Muscle of back (tissue), 13 donors: ENCODE measurements around the gene TWNK. TPM values are rescaled to one million over a fixed set of nuclear protein-coding genes. Genes with fewer than 3 reads are reported as not detected.

Experiments used
- DNase-seq, 3 donors: peaks; one replicate each; pipeline versions ENCODE4 v3.0.0 to v3.0.0-alpha.2; 2013
- long read RNA-seq, 9 donors: transcript quantifications; one replicate each; lab custom pipeline, GENCODE V29; 2026
- polyA plus RNA-seq, 10 donors: library from polyadenylated mRNA; unstranded; fragments of 120-200 nt; gene quantifications; one replicate each; pipeline ENCODE4 v1.2.1, GENCODE V29; 2013; ENCODE audit not compliant: insufficient read length in 10 of 10

The TWNK gene
- 10 to 100 TPM in 3 of 10 donors, 1 to 10 TPM in 7; 7.1 to 15.4 (median 9.5) TPM for polyA plus RNA-seq
- long read RNA-seq, donor 1, partial matches to known transcripts = 0 of 3 reads
- long read RNA-seq, donor 1, other reads (novel, unspliced or antisense) = 0 of 3 reads
- long read RNA-seq, donor 2, partial matches to known transcripts = 0 of 2 reads
- long read RNA-seq, donor 2, other reads (novel, unspliced or antisense) = 0 of 2 reads
- long read RNA-seq, donor 3 = 0 reads
- long read RNA-seq, donor 4, partial matches to known transcripts = 6 of 8 reads
- long read RNA-seq, donor 4, other reads (novel, unspliced or antisense) = 0 of 8 reads
- long read RNA-seq, donor 5, partial matches to known transcripts = 0 of 3 reads
- long read RNA-seq, donor 5, other reads (novel, unspliced or antisense) = 0 of 3 reads
- long read RNA-seq, donor 6, partial matches to known transcripts = 0 of 1 reads
- long read RNA-seq, donor 6, other reads (novel, unspliced or antisense) = 0 of 1 reads
- long read RNA-seq, donor 7, partial matches to known transcripts = 0 of 1 reads
- long read RNA-seq, donor 7, other reads (novel, unspliced or antisense) = 0 of 1 reads
- long read RNA-seq, donor 8, partial matches to known transcripts = 9 of 11 reads
- long read RNA-seq, donor 8, other reads (novel, unspliced or antisense) = 0 of 11 reads
- long read RNA-seq, donor 9 = 0 reads

DNA sequence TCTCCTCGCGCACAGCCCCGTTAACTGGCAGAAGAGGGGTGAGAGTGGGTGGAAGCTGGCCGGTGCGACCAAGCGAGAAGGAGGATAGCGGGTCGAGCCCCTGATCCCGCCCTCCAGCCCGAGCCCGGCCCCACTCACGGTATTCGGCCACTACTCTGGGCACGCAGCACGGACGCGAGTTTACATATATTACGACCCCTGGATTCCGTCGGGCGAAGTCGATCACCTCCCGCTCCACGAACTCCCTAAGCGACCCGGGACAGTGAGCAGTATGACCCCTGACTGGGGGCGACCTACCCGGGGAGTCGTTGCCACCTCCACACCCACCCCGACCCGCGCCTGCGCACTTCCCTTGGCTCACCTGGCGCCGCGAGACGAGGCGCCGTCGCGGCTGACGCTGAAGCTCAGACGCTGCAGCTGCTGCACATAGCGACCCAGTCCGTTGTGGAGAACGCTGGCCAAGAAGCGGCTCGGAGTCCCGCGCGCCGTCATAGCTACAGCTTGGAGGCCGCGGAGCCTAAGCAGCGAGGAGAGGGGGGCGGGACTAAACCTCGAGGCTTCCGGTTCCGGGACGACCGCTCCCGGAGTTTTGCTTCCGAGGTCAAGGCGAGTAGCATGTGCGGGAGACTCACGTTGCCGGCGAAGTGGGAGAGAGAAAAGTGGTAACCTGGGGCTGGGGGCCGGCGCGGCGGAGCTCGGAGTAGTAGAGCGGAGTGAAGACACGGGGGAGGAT lies at the start of gene TWNK, which contains the start of gene MRPL43:
TWNK (plus strand) TSS at position 592 of the 733 bp plus-strand sequence. CDS start 668 bp downstream, outside the sequence.
MRPL43 (minus strand) TSS at position 546 of the 733 bp plus-strand sequence; CDS start at position 492, 54 bp downstream.
- DNase-seq = peak; percentile 73 to 95 (median 89)

DNA sequence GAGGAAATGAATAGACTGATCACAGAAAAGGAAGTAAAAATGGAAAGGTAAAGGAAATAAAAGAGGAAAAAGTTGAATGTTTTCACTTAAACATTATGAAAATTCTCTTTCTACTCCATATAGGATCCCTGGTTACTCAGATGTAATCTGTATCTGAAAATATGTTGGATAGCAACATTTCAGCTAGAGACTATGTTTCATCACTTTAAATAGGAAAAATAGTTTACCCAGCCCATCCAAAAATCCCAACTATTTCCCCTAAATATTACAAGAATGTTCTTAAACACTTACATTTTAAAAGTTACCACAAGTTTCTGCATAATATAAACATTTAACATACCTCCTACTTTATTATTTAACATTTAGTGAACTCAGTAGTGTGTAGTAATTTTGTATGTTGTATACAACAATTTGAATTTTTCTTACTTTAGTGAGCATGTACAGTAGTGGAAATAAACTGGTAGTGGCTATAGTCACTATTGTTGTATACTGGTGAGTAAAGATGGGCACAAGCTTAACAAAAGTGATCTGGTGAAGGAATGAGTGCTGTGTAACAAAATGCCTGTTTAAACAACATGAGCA lies 47.5 kb upstream of the TWNK start:
- DNase-seq = peak in 1 of 3 donors; percentile 6

DNA sequence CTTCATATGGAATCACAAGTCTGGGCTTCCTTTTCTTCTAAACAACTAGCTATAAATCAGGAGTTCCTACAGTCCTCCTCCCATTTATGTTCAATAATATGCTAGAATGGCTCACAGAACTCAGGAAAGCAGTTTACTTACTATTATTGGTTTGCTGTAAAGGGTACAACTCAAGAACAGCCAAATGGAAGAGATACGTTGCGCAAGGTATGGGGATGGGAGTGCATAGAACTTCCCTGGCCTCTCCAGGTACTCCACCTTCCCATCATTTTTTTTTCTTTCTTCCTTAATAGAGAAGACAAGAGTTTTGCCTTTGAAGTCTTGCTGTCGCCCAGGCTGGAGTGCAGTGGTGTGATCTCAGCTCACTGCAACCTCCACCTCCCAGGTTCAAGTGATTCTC lies 45.1 kb upstream of the TWNK start:
- DNase-seq = no peak

DNA sequence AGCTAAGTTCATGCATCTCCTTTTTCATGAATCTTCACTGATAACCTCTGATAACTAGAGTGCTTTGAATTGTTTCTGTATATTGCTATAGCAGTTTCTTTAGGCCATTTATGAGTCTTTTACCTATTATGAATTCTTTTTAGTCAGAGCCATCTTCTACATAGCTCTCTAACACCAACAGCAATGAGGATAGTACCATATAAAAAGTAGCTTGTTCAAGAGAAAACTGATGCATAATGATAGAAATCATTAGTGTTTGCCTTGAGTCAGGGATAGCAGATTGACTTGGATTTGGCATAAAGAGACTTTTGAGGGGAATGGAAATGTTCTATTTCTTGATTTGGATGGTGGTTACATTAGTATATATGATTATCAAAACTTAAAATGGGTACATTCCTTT lies 43.8 kb upstream of the TWNK start:
- DNase-seq = no peak

DNA sequence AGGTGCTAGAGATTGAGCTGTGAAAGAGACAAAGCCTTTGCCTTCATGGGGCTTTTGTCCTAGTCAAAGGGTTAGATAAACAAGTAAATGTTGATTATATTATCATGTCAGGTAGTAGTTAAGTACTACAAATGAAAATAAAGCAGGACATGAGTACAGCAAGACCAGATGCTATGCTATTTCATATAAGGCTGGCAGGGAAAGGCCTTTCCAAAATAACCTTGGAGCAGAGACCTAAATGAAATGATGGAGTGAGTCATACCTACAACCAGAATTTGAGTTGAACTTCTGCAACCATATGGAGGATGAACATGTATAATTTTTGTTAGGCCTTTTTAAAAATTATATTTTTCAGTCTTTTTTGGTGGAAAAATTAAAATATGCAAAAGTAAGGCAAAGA lies 41.6 kb upstream of the TWNK start:
- DNase-seq = no peak

DNA sequence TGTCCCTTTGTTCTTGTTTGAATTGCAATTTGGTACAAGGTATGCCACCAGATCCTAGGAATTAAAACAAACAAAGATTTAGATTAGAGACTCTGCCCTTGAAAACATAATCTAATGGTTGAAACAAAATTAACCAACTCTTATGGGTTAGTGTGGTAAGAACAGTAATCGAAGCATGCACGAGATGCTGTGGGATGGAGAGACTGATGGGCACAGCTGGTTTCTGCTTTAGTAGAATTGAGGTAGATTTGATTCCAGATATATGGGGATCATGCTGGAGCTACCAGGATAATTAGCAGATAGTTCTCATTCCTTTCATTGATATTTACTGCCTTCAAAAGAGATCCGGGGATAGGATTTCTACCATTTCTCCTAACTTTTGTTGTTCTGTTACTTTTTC lies 38.4 kb upstream of the TWNK start:
- DNase-seq = no peak

DNA sequence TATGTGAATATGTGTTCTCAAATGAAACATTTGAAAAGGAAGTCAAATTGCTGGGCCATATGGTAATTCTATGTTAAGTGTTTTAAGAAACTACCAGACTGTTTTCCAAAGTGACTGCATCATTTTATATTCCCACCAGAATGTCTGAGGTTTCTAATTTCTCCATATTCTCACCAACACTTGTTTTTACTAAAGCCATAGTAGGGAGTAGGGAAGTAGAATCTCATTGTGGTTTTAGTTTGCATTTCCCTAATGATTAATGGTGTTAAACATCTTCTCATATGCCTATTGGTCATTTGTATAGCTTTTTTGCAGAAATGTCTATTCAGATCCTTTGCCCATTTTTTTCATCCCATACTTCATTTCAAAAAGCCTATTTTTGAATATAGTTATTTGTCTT lies 27.1 kb upstream of the TWNK start:
- no peak for DNase-seq

DNA sequence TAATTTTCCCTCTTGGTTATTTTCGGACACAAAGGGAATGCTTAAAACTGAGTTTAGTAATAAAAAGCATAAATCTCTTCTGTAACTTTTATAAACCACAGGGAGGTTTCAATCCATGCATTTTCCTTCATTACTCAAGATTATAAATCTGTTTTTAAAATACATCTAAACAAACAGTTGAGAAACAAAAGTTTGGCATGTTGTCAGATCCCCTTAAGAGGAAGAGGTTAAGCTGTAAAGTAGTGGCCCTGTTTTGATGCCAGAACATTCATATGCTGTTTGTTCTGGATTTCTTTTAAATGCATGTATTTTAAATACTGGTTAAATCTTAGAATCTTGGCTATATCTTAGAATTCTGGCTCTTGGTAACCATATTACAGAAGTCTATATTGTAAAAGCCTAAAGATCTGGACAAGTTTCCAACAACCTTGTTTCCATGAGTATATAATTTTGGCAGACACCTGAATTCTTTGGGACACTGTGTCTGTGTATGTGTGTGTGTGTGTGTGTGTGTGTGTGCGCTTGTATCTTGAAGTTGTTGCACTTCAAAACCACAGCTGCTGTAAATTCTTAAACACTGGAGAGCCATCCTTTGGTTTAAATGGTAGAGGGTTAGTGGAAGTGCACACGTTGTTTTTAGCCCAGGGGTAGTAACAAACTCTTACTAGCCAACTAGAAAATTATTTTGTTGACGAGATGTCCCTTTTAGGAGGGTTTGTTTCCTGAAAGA lies 24.8 kb upstream of the TWNK start:
- DNase-seq = peak in 1 of 3 donors; percentile 23

DNA sequence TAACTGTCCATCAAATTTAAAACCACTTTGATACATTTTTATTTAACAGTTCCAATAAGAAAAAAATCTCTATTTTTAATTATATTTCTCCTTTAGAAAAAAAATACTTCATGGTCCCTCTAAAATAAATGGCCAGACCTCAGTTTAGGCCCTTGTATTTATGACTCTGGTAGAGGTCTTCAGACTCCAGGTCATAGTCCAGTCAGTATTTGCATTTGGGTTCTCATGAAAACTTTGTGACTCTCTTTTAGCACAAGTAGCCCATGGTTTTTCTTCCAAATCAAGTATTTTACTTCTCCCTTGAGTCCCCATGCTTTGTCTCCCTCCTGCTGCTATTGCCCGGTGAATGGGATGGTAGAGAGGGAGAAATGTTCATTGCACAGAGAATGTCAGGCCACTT lies 23.5 kb upstream of the TWNK start:
- DNase-seq = no peak

DNA sequence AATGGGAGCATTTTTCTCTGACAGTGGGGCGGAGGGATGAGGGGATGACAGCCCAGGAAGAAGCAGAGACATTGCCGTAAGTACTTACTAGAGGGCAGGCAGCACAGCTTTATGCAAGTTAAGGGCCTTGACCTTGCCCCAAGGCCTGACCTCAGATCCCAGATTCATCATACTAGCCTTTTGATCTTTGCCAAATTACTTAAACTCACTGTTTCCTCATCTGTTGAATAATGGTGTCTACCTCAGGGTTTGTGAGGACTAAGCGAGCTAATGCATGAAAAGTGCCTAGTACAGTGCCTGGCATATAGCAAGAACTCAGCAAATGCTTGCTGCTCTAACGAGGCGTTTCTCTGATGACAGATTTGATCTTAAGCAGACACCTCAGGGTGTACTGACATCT lies 21.5 kb upstream of the TWNK start:
- no peak for DNase-seq

DNA sequence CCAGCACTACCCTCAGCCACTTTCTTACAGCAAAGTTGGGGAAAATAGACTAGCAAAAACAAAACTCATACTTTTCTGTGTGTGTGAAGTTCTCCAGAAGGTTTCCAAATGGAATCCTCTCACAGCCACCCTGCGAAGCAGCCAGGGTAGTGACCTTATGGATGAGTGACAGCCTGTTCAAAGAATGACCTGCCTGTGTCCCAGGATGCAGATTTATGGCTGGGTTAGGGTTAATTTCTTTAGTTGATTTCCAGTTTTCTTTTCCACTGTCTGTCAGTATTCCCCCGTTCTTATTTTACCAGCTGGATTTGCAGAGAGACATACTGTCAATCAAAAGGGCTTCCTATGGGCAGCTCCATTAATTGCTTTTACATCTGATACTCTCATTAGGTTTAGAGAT lies 20.5 kb upstream of the TWNK start:
- no peak for DNase-seq

DNA sequence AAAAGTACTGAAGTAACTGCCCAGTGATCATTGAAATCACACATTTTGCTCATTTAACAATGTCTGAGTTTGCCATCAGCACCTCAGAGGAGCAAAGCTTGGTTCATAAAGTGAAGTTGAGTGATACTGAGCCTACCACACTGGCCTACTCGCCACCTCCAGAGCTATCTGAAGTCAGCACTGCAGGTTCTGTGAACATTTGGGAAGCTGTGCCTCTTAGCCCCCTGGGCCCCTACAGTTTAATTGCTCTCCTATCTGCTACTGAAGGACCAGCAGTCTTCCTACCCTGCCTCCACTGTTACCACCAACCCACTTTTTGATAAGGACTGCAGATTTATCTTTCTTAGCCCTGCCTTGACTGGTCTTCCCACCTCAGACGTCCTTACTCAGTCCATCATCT lies 20.0 kb upstream of the TWNK start:
- DNase-seq = no peak

DNA sequence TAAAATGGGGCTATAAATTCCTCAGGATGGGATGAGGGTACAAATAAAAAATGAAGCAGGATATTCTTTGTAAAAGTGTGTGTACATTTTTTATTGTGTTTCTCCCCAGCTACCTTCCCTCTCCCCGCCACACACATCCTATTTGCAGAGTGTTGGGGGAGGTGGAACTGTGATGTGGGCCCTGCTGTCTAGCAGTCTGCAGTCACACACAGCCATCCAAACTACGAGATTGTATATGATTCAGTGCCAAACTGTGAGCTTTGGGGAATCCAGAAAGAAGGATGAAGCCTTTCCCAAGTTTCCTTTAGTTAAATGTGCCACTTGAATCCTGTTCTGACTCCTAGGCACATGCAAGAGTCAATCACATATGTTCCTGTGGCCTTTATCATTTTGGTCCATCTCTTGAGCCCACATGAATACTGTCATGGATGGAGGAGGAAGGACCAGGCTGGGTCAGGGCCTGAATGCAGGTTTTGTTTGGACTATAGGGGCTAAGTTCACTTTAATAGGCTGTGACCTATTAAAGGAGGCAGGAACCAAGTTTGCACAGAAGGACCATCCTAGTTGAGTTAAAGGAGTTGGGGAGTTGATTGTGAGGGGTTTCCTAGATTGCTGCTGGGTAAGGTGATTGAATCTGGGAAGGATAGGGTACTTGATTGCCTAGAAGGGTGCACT lies 19.1 kb upstream of the TWNK start:
- no peak for DNase-seq

DNA sequence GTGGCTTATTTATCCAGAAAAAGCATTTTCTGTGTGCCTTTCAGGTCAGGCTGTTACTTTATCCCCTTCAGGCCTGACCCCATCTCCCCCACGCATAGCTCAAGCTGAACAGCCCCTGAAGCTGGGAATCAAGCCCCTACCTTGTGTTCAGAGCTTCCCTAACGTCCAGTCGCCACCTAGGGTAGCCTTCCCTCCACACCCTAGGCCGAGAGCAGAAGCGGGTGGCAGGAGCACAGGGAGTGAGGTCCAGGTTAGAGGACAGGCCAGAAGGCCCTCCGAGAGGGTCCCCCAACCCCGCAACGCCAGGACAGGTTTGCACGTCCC lies 18.5 kb upstream of the TWNK start:
- DNase-seq = no peak

DNA sequence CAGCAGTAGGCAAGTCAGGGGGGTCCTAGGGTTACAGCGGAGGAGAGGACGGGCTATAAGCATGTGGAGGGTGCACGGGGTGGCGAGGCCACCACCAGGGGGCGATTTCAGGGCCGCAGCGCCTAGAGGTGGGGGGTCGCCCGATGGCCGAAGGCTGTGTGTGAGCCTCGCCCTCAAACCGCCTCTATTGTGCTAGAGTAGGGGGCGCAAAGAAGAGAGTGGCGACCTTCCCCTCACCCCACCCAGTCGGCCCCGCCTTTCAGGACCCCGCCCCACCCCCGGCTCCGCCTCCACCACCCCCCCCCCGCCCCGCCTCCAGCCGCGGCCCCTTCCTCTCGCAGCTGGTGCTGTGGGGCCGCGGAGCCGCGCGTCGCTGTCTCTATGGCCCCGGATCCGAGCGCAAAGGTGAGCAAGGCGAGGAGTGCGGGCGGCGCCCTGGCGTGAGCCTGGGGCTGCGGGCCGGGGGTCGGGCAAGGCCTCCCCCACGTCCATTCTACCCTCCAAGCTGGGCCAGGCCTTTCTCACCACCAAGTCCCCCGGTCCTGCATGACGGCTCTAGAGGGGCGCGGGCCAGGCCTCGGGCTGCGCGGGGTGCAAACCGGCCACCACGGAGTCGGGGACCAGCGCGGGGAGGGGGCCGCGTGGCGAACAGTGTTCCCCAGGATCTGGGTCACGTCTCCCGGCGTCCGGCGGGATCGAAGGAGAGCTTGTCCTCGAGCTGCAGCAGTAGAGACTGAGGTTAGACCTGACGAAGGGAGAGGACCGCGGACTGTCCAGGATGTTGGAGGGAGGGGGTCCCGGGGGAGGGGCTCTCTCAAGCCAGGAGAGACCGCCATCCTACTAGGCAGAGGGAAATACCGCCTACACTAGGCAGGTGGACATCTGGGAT lies 17.9 kb upstream of the TWNK start, which contains the start of gene SEMA4G:
SEMA4G (plus strand) TSS at position 318 of the 889 bp plus-strand sequence. CDS start 3,409 bp downstream, outside the sequence.
- DNase-seq = peak; percentile 12 to 72 (median 36)

DNA sequence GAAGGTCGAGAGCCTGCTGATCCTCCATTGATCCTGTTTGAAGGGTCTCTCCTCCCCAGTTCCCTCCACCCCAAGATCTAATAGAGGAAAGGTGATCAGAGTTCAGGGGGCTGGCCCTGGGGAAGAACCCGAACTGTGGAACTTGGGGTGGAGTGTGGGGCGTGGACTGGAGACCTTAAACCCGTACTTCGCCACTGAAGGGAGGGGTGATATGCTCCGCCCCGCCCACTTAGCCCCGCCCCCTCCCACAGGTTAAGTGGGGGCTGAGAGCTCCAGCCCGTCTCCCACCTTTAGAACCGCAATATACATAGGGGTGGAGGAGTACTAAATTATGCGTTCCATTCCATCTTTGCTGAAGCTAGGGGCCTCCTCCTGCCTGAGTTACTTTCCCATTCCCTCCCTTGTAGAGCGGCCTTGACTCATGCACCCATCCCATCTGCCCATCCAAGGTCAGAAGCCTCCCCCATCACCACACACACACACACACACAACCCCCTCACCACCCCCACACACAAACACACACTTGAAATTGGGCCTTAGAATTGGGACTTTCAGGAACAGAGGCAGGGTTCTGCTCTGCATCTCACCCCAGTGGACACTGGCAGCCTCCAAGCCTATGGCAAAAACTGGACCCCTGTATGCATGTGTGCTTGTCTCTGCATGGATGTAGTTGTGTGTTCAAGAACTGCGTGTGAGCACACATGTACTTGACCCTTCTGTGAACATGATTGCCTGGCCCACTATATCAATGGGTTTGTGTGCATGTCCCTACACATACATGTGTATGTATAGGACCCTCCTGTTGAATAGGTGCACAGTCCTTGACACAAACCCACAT lies 17.0 kb upstream of the TWNK start:
- no peak for DNase-seq

DNA sequence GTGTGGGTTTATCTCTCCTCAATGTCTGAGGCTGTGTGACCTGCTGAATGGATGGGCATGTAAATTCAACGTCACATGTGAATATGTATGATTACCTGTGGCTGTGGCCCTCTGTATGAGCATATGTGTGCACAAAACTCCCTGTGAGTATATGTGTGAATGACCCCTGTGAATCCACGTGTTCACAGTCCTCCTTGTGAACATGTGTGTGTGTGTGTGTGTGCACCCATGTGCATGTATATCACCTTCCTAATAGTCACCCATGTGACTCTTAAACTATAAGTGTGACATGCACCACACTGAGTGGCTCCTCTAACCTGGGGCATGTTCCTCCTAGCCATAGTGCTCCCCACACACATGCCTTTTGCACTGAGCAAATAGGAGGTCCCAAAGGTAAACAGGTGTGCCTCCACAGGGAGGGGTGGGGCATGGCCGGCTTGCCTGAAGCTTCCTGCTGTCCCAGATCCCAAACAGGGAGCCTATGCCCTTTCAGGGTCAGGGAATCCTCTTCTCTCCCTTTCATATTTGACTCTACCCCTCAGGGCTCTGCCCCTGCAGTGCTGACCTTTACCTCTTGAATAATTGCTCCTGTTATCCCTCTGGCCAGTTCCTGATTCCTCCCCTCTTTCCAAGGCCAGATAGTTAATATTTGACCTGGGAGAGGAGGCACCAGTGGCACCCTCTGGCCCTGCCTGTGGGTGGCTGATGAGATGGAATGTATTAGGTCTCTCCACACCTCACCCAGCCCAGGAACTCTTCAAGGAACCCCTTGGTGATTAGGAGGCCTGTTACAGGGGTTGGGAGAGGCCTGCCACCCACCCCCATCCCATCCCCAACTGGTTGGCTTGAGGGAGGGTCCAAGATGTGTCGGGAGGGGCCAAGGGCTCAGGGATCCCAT lies 16.2 kb upstream of the TWNK start:
- DNase-seq = no peak
